Endothelial cell of umbilical vein (primary cell): ENCODE data around the gene INPP5A. TPM values are rescaled to one million over a fixed set of nuclear protein-coding genes. Genes with fewer than 3 reads are reported as not detected.

Experiments used
- BruUV-seq: library from RNA; stranded (reverse); fragments of 400-500 nt; replicated peaks from 2 replicates; lab custom pipeline; 2021; lab: Mats Ljungman, UMichigan
- CTCF ChIA-PET: fragments of 300-600, 350-600 bp; sonication (Branson Sonifier 250); formaldehyde crosslinking; loops from one replicate; lab custom pipeline; 2021; ENCODE audit warnings: antibody characterized with exemption, inconsistent platforms; lab: Charles Lee
- POLR2A ChIA-PET: fragments of 300-600, 350-600 bp; sonication (Branson Sonifier 250); formaldehyde crosslinking; loops from one replicate; lab custom pipeline; 2021; ENCODE audit warnings: antibody characterized with exemption, inconsistent platforms; lab: Charles Lee
- DNase-seq: peaks from one replicate; pipeline ENCODE4 v3.0.0-alpha.2; 2011; ENCODE audit warnings: low read depth, low spot score
- FAIRE-seq: peaks from 2 replicates; lab custom pipeline; 2011; peaks lifted over from hg19 to GRCh38; lab: Jason Lieb, UNC
- H2AFZ ChIP-seq: 2 replicates; pipeline ENCODE4 v1.6.0; 2012; ENCODE audit warnings: low read depth, low read length, control low read depth, inconsistent platforms
- H3K27ac ChIP-seq: 2 replicates; pipeline ENCODE4 v1.5.1; 2011; ENCODE audit warnings: low read depth, mild to moderate bottlenecking, control low read depth, low read length, moderate library complexity; ENCODE audit not compliant: insufficient read depth
- H3K27me3 ChIP-seq, 2 experiments: 2 replicates each; pipeline versions ENCODE4 v1.6.0 to v1.6.1; 2011; ENCODE audit warnings: low read length in 2 of 2, mixed read lengths in 1 of 2; ENCODE audit not compliant: control insufficient read depth in 2 of 2, insufficient read depth in 2 of 2
- H3K36me3 ChIP-seq, 2 experiments: 2 replicates in 1 of 2; 3 replicates in 1 of 2; pipeline ENCODE4 v1.5.1; 2011; ENCODE audit warnings: low read length in 2 of 2, mild to moderate bottlenecking in 1 of 2, moderate library complexity in 1 of 2; ENCODE audit not compliant: control insufficient read depth in 2 of 2, insufficient read depth in 2 of 2; ENCODE audit errors: extremely low read depth in 1 of 2
- H3K4me1 ChIP-seq: 3 replicates; pipeline ENCODE4 v1.5.1; 2011; ENCODE audit warnings: mild to moderate bottlenecking, low read length; ENCODE audit not compliant: control insufficient read depth, insufficient read depth; ENCODE audit errors: extremely low read depth
- H3K4me2 ChIP-seq: 2 replicates; pipeline ENCODE4 v1.6.1; 2011; ENCODE audit warnings: low read length, control low read depth, mixed read lengths; ENCODE audit not compliant: insufficient read depth
- H3K4me3 ChIP-seq, 3 experiments: fragments of 200-600 bp in 1 of 3; sonication (generic), shearing (Covaris generic) in 1 of 3; replicated peaks in 1 of 3; 2 replicates each; pipeline ENCODE4 v1.5.1; 2011 to 2016; ENCODE audit warnings: control low read depth in 3 of 3, low read length in 3 of 3, mild to moderate bottlenecking in 2 of 3, inconsistent platforms in 1 of 3, low read depth in 1 of 3, moderate library complexity in 1 of 3; ENCODE audit not compliant: insufficient read depth in 1 of 3
- H3K79me2 ChIP-seq: 2 replicates; pipeline ENCODE4 v1.6.0; 2012; ENCODE audit warnings: low read length, inconsistent platforms; ENCODE audit not compliant: control insufficient read depth, insufficient read depth
- H3K9ac ChIP-seq: replicated peaks from 2 replicates; pipeline ENCODE3; 2011; ENCODE audit warnings: low read length, control low read depth; ENCODE audit not compliant: insufficient read depth; ENCODE audit errors: extremely low read depth
- H3K9me1 ChIP-seq: replicated peaks from 3 replicates; pipeline ENCODE4 v1.6.0; 2011; ENCODE audit warnings: mild to moderate bottlenecking, low read length; ENCODE audit not compliant: control insufficient read depth, insufficient read depth; ENCODE audit errors: extremely low read depth
- H3K9me3 ChIP-seq: replicated peaks from 2 replicates; pipeline ENCODE4 v1.5.1; 2012; ENCODE audit warnings: low read length, inconsistent platforms; ENCODE audit not compliant: control insufficient read depth, insufficient read depth
- H4K20me1 ChIP-seq: replicated peaks from 2 replicates; pipeline ENCODE3; 2011; ENCODE audit warnings: mild to moderate bottlenecking, low read length; ENCODE audit not compliant: control insufficient read depth, insufficient read depth; ENCODE audit errors: extremely low read depth
- EZH2 ChIP-seq: IDR thresholded peaks from 2 replicates; pipeline ENCODE4 v1.6.1; 2012; ENCODE audit warnings: borderline replicate concordance, low read depth, mild to moderate bottlenecking, moderate library complexity, low read length, inconsistent platforms; ENCODE audit not compliant: severe bottlenecking
- FOS ChIP-seq: IDR thresholded peaks from 2 replicates; pipeline ENCODE4 v1.6.1; 2011; ENCODE audit warnings: mild to moderate bottlenecking, low read length, moderate library complexity, borderline replicate concordance; ENCODE audit not compliant: insufficient read depth
- GATA2 ChIP-seq: IDR thresholded peaks from 2 replicates; pipeline ENCODE4 v1.7.0; 2011; ENCODE audit warnings: low read depth, mild to moderate bottlenecking, moderate library complexity, mixed read lengths, low read length; ENCODE audit not compliant: insufficient read length, insufficient read depth
- JUN ChIP-seq: IDR thresholded peaks from 2 replicates; pipeline ENCODE4 v1.6.1; 2011; ENCODE audit warnings: borderline replicate concordance, low read depth; ENCODE audit not compliant: insufficient read length, insufficient read depth
- MYC ChIP-seq: IDR thresholded peaks from one replicate; pipeline ENCODE4 v1.6.1; 2011; ENCODE audit warnings: mild to moderate bottlenecking, low read depth, low read length
- POLR2A ChIP-seq: IDR thresholded peaks from 2 replicates; pipeline ENCODE4 v1.6.1; 2012; ENCODE audit warnings: low read depth, mild to moderate bottlenecking, control low read depth, low read length
- POLR2AphosphoS5 ChIP-seq: IDR thresholded peaks from 2 replicates; pipeline ENCODE4 v1.6.1; 2012; ENCODE audit warnings: low read depth, mild to moderate bottlenecking, control low read depth, low read length, moderate library complexity; ENCODE audit not compliant: insufficient read depth
- dilution Hi-C: fragments of 300-500 bp; cut with MboI; formaldehyde crosslinking; loops from one replicate; pipeline ENCODE4 v1.15.0; 2019; ENCODE audit warnings: low sequenced_read_pairs; ENCODE audit not compliant: extremely low pct_ligation_motif_present
- intact Hi-C: fragments of 100-400 bp; cut with micrococcal nuclease; formaldehyde crosslinking; loops from one replicate; pipeline ENCODE4 v1.10.0; 2022
- polyA plus RNA-seq, 4 experiments: library from polyadenylated mRNA; depleted of rRNA in 3 of 4; stranded (reverse) in 3 of 4; unstranded in 1 of 4; fragments of >200 nt; gene quantifications; 2 replicates each; pipeline versions ENCODE4 v1.2.1 to v1.2.3, GENCODE V29; 2011 to 2012; ENCODE audit warnings: missing spikeins in 1 of 4
- total RNA-seq: library from RNA; stranded (reverse); gene quantifications from 2 replicates; pipeline ENCODE4 v1.2.3, GENCODE V29; 2021
- TF ChIP-seq, protein P1 (sequence below): IDR thresholded peaks from 2 replicates; pipeline ENCODE4 v1.6.1; 2011; ENCODE audit not compliant: insufficient read depth, insufficient read length

INPP5A gene
- total and polyA plus RNA-seq, 2 donors (not counting 3 experiments of a cell fraction or from before 2014, with no cell fraction given): 22.9 to 33.2 TPM

DNA sequence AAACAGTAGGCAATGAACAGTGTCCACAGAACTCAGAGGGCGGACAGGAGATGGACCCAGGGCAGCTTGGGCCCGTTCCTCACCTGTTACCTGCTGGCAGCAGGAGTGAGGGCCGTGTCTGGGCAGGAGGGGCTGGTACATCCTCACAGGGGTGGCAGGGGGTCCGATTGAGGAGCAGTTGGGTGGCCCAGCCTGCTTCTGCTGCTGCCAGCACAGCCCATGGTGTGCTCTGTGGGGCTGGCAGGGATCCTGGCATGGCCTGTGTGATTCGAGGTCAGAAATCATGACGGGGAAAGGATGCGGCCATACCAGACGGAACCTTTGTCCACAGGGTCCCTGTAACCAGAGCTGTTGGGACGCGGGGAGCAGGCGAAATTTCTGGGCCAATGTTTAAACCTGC is 49.6 kb downstream of the INPP5A start:
- BruUV-seq: no TSS peak
- no peaks in the 10 kb centered on the region for H3K36me3 ChIP-seq

DNA sequence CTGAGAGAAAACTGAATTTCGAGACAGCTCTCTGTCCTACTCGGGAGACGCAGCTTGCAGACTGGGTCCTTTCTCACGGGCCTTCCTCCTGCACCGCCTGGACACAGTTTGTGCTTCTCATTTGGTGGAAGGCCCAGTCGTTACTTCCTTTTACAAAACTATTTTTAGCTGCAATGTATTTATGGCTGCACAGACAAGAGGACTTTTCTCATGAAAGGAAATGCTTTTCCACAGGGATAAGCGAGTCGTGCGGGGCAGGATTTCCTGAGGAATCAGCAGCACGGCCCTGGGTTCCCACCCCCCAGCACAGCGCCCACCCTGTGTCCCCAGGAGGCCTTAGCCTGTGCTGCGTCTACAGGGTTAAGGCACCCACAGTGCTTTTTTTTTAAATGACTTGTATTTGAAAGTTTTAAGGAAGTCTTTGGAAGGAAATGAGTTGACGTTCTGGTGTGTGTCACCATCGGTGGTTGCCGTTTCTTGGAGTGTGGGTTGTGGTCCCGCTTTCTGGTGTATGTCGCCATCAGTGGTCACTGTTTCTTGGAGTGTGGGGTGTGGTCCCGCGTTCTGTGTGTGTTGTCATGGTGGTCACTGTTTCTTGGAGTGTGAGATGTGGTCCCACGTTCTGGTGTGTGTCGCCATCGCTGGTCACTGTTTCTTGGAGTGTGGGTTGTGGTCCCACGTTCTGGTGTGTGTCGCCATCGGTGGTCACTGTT is 50.9 kb downstream of the INPP5A start:
- dilution Hi-C loops: no loop called here
- Histone ChIP-seq H3K9me1 (no peaks in the 10 kb centered on the region), H4K20me1 (no peaks in the 10 kb centered on the region), H3K27me3 (no peaks in the 10 kb centered on the region), H3K4me1 (peaks cover 39% of the 10 kb centered on the region), H2AFZ (no peak overlapping the region), H3K9ac (peak overlapping the region; percentile 63), H3K79me2 (peaks cover 13% of the 10 kb centered on the region), H3K27ac (peak overlapping the region; percentile 31), H3K9me3 (no peaks in the 10 kb centered on the region), H3K4me2 (peak overlapping the region; percentile 85), H3K36me3 (no peaks in the 10 kb centered on the region), H3K4me3 (peak overlapping the region in 1 of 3 experiments; percentile 14)
- TF ChIP-seq EZH2: no peak
- peak; percentile 46 for TF ChIP-seq POLR2AphosphoS5
- TF ChIP-seq GATA2: peak; percentile 42
- POLR2A ChIA-PET: interaction anchor here (1.0 kb wide), 1 partner anchor 9 kb away, joined by 3 read pairs; no protein-coding TSS in a partner anchor
- CTCF ChIA-PET: interaction anchor here (0.7 to 1.4 kb wide), 4 partner anchors 13 to 703 kb away, joined by 3 to 7 read pairs (median 3); no protein-coding TSS in a partner anchor
- intact Hi-C loops: loop anchor here (1.0 to 2.0 kb wide), 5 partner anchors 16 to 71 kb away; partner anchors contain the start of gene INPP5A
- DNase-seq (peak; percentile 92), FAIRE-seq (peak; percentile 83)
- no TSS peak for BruUV-seq

More for the DNA sequence above, 49.6 kb downstream of the INPP5A start:
- peaks cover 31% of the 10 kb centered on the region for H3K4me1 ChIP-seq
- no peak overlapping the region for H3K9ac ChIP-seq
- H2AFZ ChIP-seq: no peak overlapping the region
- no peaks in the 10 kb centered on the region for H4K20me1 ChIP-seq
- FAIRE-seq (no peak), DNase-seq (no peak)
- H3K79me2 ChIP-seq: peaks cover 11% of the 10 kb centered on the region
- no peaks in the 10 kb centered on the region for H3K9me1 ChIP-seq
- H3K27me3 ChIP-seq: no peaks in the 10 kb centered on the region
- TF ChIP-seq POLR2AphosphoS5 (no peak), POLR2A (no peak), JUN (no peak), FOS (no peak), MYC (no peak), GATA2 (no peak)
- TF ChIP-seq, protein P1, sequence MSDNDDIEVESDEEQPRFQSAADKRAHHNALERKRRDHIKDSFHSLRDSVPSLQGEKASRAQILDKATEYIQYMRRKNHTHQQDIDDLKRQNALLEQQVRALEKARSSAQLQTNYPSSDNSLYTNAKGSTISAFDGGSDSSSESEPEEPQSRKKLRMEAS: no peak
- intact Hi-C loops (no loop called here), dilution Hi-C loops (no loop called here)
- no peak overlapping the region for H3K27ac ChIP-seq
- no peaks in the 10 kb centered on the region for H3K9me3 ChIP-seq
- ChIA-PET POLR2A (interaction anchor here (1.0 kb wide), 1 partner anchor 8 kb away, joined by 3 read pairs; no protein-coding TSS in a partner anchor), CTCF (interaction anchor here (1.4 kb wide), 1 partner anchor 15 kb away, joined by 7 read pairs; no protein-coding TSS in a partner anchor)
- H3K4me3 ChIP-seq: no peak overlapping the region
- no peak overlapping the region for H3K4me2 ChIP-seq
